Activated T-cell treated with anti-CD3 and anti-CD28 coated beads, Interleukin-2, amount 50 U/mL, for 4 hours (primary cell): ENCODE results near the gene IGFBP3. TPM values are rescaled to one million over a fixed set of nuclear protein-coding genes. Genes with fewer than 3 reads are reported as not detected.

Experiments
- ATAC-seq, 2 donors: fragments of 200-7000 bp; cut with Tn5 transposase; one replicate each; pipeline ENCODE4 v1.10.0; 2021
- DNase-seq: peaks from one replicate; pipeline ENCODE4 v3.0.0-alpha.2; 2020
- H3K27me3 Mint-ChIP-seq: one replicate; pipeline ENCODE4 v1.8.0; 2021; ENCODE audit warnings: low read depth, mixed read lengths
- H3K36me3 Mint-ChIP-seq: one replicate; pipeline ENCODE4 v1.8.0; 2022; ENCODE audit warnings: mixed read lengths; ENCODE audit not compliant: insufficient read depth
- H3K4me1 Mint-ChIP-seq: one replicate; pipeline ENCODE4 v1.8.0; 2021; ENCODE audit warnings: low read depth, mixed read lengths
- H3K4me3 Mint-ChIP-seq: one replicate; pipeline ENCODE4 v1.8.0; 2021; ENCODE audit warnings: mild to moderate bottlenecking, moderate library complexity, mixed read lengths
- H3K9me3 Mint-ChIP-seq: one replicate; pipeline ENCODE4 v1.8.0; 2021; ENCODE audit warnings: mixed read lengths
- total RNA-seq, 3 donors: library from RNA; stranded (reverse); gene quantifications; one replicate each; pipeline ENCODE4 v1.2.1, GENCODE V29; 2021

The IGFBP3 gene
- total RNA-seq, 3 donors from 2014 or later, result 0.33 to 0.87 (median 0.48) TPM

DNA sequence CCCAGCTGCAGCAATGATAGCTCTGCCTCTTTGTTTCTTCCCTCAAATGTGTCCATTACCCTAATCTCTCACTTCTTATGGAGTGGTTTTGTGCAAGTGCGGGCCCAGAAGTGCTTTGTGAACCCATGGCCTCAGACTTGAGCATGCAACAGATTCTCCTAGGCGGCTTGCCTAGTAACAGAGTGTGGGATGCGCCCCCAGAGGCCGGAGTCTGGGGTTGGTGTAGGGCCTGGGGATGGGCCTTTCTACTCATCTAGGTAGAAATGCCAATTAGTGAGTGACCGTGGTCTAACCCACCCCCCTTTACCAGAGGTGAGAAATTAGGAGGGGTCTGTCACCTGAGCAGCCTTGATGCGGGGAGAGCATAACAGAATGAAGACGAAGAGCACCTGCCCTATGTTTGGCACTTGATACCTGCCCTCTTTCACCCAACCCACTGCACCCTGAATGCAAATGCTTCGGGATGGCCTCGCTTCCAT lies 39.8 kb downstream of the IGFBP3 start:
- Mint-ChIP-seq H3K4me1 (no peaks in the 10 kb centered on the region), H3K9me3 (peaks cover 6% of the 10 kb centered on the region), H3K27me3 (peaks cover 18% of the 10 kb centered on the region), H3K4me3 (no peak overlapping the region), H3K36me3 (no peaks in the 10 kb centered on the region)
- no peak for ATAC-seq
- no peak for DNase-seq

DNA sequence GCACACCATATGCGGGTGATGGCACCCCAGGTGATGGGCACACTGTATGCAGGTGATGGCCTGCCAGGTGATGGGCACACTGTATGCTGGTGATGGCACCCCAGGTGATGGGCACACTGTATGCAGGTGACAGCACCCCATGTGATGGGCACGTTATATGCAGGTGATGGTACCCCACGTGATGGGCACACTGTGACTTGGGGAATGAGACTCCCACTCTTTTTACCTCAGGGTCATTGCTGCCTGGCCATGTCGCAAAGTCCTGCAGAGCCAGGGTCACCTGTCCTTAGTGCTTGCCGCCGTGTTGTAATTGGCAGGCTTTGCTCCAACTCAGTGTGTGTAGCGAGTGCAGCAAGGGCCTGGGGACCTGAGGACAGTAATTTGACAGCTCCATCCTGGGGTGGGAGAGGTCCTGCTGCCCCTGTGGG lies 40.6 kb downstream of the IGFBP3 start:
- no peak for ATAC-seq
- Mint-ChIP-seq H3K9me3 (peaks cover 6% of the 10 kb centered on the region), H3K4me1 (no peaks in the 10 kb centered on the region), H3K4me3 (no peak overlapping the region), H3K27me3 (peaks cover 12% of the 10 kb centered on the region), H3K36me3 (no peaks in the 10 kb centered on the region)
- no peak for DNase-seq

DNA sequence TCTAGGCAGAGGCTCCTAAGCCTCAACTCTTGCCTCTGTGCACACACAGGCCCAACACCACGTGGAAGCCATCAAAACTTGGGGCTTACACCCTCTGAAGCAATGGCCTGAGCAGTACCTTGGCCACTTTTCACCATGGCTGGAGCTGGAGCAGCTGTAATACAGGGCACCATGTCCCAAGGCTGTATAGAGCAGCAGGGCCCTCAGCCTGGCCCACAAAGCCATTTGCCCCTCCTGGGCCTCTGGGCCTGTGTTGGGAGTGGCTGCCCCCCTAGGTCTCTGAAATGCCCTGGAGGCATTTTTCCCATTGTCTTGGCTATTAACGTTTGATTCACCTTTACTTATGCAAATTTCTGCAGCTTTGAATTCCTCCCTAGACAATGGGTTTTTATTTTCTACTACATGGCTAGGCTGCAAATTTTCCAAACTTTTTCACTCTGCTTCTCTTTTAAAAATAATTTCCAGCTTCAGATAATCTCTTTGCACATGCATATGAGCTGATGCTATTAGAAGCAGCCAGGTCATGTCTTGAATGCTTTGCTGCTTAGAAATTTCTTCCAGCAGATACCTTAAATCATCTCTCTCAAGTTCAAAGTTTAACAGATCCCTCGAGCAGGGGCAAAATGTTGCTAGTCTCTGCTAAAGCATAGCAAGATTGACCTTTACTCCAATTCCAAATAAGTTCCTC lies 42.5 kb downstream of the IGFBP3 start:
- Mint-ChIP-seq H3K27me3 (peaks cover 3% of the 10 kb centered on the region), H3K36me3 (no peaks in the 10 kb centered on the region), H3K4me1 (no peaks in the 10 kb centered on the region), H3K9me3 (peaks cover 6% of the 10 kb centered on the region), H3K4me3 (no peak overlapping the region)
- ATAC-seq, result no peak
- DNase-seq, result no peak

DNA sequence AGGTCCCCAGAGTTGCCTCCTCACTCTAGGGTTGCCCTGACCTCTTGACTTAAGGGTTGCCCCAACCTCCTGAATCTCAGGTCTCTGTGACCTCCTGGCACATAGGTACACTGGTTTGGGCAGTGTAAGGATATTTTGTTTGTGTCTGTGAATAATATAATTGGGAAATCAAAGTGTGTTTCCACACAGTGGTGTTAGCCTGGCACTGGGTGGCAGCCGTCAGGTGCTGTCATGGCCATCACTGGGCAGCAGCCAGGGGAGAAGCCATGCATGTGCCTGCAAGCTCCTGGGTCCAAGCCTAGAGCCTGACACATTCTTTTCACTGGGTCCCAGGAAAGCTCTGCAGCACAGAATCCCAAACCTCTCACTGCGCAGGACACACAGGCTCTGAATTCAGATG lies 44.6 kb downstream of the IGFBP3 start:
- H3K9me3 Mint-ChIP-seq, result peaks cover 6% of the 10 kb centered on the region
- no peaks in the 10 kb centered on the region for H3K36me3 Mint-ChIP-seq
- peaks cover 2% of the 10 kb centered on the region for H3K27me3 Mint-ChIP-seq
- no peaks in the 10 kb centered on the region for H3K4me1 Mint-ChIP-seq
- H3K4me3 Mint-ChIP-seq, result no peak overlapping the region
- ATAC-seq (no peak), DNase-seq (no peak)

DNA sequence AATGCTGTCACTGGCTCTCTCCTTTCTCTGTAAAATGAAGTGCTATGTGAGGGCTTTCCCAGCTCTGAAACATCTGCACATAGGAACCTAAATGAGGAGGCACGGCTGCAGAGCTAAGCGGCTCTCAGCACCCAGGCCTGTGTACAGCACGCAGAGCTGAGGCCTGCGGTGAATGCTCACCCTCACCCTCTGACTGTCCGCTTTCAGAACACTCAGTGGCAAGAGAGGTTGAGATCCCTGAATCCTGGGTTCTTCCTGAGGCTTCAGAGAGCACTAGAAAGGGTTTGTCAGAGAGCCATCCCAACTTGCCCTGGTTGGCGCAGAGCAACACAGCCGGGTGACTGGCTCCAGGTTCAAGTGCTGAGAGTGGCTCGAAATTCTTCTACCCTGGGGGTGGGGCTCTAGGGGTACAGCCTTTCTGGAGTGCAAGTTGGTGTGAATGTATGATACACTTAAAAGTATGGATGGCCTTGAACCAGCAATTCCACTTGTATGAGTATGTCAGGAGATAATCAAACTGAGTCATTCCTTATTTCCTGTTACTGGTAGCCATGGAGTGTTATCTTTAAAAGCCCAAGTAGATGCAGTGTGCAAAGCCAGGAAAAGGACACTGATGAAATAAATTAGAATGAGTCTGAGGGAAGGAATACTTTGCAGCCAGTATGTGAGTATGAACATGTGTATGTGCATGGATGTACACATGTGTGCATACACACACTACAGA lies 46.5 kb downstream of the IGFBP3 start:
- no peaks in the 10 kb centered on the region for H3K4me1 Mint-ChIP-seq
- ATAC-seq (no peak), DNase-seq (no peak)
- H3K4me3 Mint-ChIP-seq, result no peak overlapping the region
- peaks cover 2% of the 10 kb centered on the region for H3K27me3 Mint-ChIP-seq
- H3K9me3 Mint-ChIP-seq, result peaks cover 6% of the 10 kb centered on the region
- no peaks in the 10 kb centered on the region for H3K36me3 Mint-ChIP-seq

DNA sequence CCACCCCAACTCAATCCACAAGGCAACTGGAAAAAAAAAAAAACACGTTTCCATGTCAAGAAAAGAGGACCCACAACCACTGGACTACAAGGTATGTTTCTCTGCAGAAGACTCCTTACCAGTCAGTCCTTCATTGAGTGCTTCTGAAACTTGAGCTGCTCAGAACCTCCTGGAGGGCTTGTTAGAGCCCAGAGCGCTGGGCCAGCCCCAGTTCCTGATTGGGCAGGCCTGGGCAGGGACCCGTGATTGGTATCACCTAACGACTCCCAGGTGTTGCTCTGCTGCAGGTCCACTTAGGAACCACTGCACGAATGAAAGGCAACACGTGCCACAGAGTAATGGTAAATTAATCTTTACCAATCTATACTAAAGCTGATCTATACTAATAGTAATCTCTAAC lies 47.7 kb downstream of the IGFBP3 start:
- H3K4me1 Mint-ChIP-seq, result no peaks in the 10 kb centered on the region
- no peak for DNase-seq
- peaks cover 2% of the 10 kb centered on the region for H3K27me3 Mint-ChIP-seq
- no peaks in the 10 kb centered on the region for H3K36me3 Mint-ChIP-seq
- H3K4me3 Mint-ChIP-seq, result no peak overlapping the region
- ATAC-seq, result no peak
- H3K9me3 Mint-ChIP-seq, result peaks cover 6% of the 10 kb centered on the region

DNA sequence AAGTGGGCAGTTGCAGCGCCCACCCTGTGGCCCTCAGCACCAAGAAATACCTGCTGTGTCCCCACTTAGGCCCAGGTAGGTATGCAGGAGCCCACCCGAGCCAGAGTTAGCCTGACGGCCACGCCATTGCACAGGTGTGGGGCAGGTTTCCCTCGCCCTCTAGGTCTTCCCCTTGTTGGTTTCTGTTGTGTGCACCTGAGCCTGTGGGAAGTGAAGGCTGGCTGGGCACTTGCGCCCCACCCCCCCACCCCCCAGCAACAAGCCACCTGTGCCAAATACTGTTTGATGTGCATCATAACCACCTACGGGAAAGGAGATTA lies 48.1 kb downstream of the IGFBP3 start, which contains the start of gene CCDC201:
Gene CCDC201 (minus strand): TSS at position 48 of the 320 bp plus-strand sequence. CDS start 75 bp downstream, outside the sequence.
- H3K4me3 Mint-ChIP-seq, result no peak within 1 kb of the TSS
- H3K36me3 Mint-ChIP-seq, result no peaks in the 10 kb centered on the region
- H3K4me1 Mint-ChIP-seq, result no peaks in the 10 kb centered on the region
- peaks cover 6% of the 10 kb centered on the region for H3K9me3 Mint-ChIP-seq
- no peak for DNase-seq
- ATAC-seq, result no peak
- H3K27me3 Mint-ChIP-seq, result peaks cover 2% of the 10 kb centered on the region

DNA sequence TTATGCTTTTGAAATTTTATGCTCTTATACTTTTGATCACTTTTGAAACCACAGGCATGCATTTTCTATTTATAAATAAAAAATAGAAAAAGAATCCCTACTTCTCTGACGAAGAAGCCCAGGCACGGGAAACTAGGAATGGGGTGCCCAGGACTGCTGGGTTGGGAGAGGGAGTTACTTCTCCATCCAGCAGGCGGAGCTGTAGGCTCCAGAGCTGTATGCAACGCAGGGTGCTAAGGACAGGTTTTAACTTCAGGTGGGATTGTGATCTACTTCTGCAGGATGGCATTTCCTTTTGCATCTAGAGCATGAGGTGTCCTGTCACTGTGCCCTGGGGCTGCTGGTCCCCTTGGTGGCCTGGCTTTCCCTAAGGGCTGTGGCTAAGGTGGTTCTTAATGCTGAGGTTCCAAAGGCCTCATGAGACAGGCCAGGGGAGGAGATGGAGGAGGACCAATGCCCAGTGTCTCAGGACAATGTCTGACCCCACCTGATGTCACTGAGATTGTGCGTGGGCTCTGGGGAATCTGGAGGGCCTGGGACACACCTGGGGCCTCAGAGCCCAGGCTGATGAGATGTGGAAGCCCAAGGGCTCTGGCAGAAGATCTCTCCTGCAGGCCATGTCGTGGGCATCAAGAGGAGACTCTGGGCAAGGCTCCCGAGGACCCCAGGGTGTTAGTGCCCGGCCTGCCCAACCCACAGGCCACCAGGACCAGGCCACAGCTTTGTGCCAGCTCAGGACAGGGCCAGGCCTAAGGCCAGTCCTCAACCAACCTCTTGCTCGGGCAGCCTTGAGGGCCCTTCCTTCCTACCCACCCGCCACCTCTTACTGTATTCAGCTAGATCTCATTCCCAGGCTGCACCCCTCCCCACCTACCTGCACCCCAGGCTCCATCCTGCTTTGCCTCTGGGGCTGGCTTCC lies 48.7 kb downstream of the IGFBP3 start:
- H3K36me3 Mint-ChIP-seq, result no peaks in the 10 kb centered on the region
- H3K9me3 Mint-ChIP-seq, result peaks cover 5% of the 10 kb centered on the region
- H3K4me3 Mint-ChIP-seq, result no peak overlapping the region
- H3K27me3 Mint-ChIP-seq, result peaks cover 2% of the 10 kb centered on the region
- no peaks in the 10 kb centered on the region for H3K4me1 Mint-ChIP-seq
- DNase-seq (no peak), ATAC-seq (no peak)

DNA sequence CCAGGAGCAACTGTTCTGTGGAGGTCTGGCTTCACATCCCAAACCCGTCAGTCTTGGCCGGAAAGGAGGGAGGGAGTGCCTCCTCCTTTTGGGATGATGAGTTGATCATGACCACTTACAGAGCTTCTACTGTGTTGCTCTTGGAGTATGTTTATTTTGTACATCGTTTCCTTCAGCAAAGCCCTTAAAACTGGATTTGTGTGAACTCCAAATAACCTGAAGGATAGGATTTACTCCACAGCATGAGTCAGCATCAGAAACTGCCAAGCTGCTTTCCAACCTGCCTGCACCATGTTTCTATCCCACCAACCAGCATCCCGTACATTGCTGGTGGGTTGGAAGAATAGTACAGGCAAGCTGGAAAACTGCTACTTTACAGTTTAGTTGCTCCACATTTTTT lies 51.6 kb downstream of the IGFBP3 start:
- no peak for ATAC-seq
- Mint-ChIP-seq H3K36me3 (no peaks in the 10 kb centered on the region), H3K4me3 (no peak overlapping the region), H3K4me1 (no peaks in the 10 kb centered on the region), H3K27me3 (peaks cover 2% of the 10 kb centered on the region), H3K9me3 (no peaks in the 10 kb centered on the region)
- no peak for DNase-seq

DNA sequence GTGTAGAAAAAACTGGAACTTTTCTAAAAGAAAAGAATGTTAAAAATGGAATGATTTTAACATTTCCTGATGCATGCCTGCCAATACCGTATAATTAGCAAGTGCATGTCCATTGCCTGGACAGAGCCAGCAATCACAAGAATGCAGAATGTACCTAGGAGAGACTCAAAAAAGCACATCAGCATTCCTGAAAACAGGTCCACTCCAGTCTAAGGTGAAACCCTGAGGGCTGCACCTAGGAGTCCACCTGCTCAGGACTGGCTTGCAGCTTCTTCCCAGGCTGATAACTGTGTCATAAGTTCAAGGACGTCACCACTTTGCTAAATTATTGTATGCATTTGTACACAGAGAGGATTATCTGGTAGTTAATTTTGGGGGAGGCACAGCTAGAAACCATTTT lies 53.6 kb downstream of the IGFBP3 start:
- Mint-ChIP-seq H3K27me3 (peaks cover 10% of the 10 kb centered on the region), H3K4me3 (no peak overlapping the region), H3K9me3 (no peaks in the 10 kb centered on the region), H3K36me3 (no peaks in the 10 kb centered on the region), H3K4me1 (no peaks in the 10 kb centered on the region)
- ATAC-seq, result no peak
- no peak for DNase-seq

DNA sequence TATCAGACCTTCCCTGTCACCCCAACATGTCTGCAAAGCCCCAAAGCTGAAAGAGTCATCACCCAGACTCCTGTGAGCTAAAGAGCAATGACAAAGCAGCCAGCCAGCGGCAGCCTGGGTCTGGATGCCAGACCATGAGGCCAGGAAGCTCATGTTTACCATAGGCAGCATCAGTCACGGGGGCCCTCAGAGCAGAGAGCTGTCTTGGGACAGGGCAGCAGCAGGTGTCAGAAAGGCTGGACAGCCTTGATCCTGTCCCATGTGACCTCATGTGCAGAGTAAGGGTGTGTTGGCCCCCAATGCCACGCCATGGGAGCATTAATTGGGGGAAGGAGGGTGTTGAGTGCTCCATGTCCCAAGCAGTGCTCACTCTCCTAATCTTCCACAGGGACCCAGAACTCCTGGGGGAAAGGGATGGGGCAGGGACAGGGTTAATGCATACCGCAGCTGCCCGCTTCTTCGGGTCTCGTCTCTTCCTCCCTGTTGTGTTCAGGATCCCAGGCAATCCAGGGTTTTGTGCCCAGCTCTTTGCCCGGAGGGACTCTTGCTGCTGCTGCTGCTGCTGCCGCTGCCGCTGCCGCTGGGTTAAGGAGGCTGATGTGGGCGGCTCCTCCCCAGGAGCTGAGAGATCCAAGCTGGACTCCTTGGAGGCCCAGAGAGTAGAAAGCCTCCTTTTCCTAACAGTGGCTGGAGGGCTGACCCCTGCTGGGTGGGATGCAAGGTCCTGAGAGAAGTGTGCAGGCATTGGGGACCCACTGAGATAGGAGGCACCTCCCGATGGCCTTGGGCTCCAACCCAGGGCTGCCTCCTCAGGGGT lies 55.3 kb downstream of the IGFBP3 start:
- peaks cover 15% of the 10 kb centered on the region for H3K27me3 Mint-ChIP-seq
- H3K4me3 Mint-ChIP-seq, result no peak overlapping the region
- H3K4me1 Mint-ChIP-seq, result no peaks in the 10 kb centered on the region
- H3K36me3 Mint-ChIP-seq, result no peaks in the 10 kb centered on the region
- H3K9me3 Mint-ChIP-seq, result no peaks in the 10 kb centered on the region
- ATAC-seq, result no peak
- DNase-seq, result no peak

DNA sequence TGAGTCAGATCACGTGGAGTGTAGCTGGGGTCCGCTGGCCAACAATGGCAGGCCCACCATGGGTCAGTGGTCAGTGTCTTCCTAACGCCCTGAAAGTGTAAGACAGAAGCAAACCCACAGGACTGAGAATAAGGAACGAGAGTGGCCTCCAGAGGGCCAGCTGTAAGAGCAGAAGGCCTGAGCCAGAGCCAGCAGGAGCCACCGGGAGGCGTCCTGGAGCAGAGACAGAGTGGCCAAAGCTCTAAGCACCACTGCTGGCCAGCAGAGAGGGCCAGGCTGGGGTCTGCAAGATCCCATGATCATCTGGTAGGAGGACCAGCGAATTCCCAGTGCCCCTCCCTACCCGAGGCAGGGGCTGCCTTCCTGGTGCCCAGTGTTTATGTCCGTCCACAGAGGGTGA lies 57.4 kb downstream of the IGFBP3 start:
- H3K27me3 Mint-ChIP-seq, result peaks cover 15% of the 10 kb centered on the region
- H3K4me3 Mint-ChIP-seq, result no peak overlapping the region
- ATAC-seq (no peak), DNase-seq (no peak)
- no peaks in the 10 kb centered on the region for H3K4me1 Mint-ChIP-seq
- H3K9me3 Mint-ChIP-seq, result no peaks in the 10 kb centered on the region
- no peaks in the 10 kb centered on the region for H3K36me3 Mint-ChIP-seq
